NT2/D1 (cell line): ENCODE measurements around the gene AGER.

Source experiments
- SUZ12 ChIP-seq: IDR thresholded peaks from 2 replicates; pipeline ENCODE4 v1.6.1; 2011; ENCODE audit not compliant: insufficient read length, insufficient read depth; ENCODE audit errors: extremely low read depth
- YY1 ChIP-seq: IDR thresholded peaks from 2 replicates; pipeline ENCODE4 v1.6.1; 2011; ENCODE audit not compliant: insufficient read length, insufficient read depth
- ZNF274 ChIP-seq: IDR thresholded peaks from 2 replicates; pipeline ENCODE4 v1.6.1; 2011; ENCODE audit warnings: mild to moderate bottlenecking, low read depth, low read length

DNA sequence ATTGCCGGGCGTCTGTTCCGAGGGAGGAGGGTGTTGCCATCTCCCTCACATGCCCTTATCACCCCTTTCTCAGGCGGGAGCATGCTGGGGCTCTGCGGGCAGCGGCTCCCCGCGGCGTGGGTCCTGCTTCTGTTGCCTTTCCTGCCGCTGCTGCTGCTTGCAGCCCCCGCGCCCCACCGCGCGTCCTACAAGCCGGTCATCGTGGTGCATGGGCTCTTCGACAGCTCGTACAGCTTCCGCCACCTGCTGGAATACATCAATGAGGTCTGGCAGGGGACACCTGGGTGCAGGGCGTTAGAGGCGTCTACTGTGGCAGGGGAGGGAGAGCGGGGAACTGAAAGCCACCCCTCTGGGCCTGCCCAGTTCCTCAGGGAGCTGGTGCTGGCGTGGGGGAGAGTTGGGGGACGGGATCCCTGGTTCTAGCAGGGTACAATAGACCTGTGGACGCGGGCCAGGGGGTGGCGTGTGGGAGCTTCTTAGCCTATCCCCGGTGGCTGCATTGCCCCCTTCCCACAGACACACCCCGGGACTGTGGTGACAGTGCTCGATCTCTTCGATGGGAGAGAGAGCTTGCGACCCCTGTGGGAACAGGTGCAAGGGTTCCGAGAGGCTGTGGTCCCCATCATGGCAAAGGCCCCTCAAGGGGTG, 29.4 kb downstream of the AGER start:
- no peak for TF ChIP-seq YY1
- no peak for TF ChIP-seq ZNF274
- no peak for TF ChIP-seq SUZ12
